M059J (cell line): ENCODE data around the gene NRL. TPM values are rescaled to one million over a fixed set of nuclear protein-coding genes. Genes with fewer than 3 reads are reported as not detected.
"Not testable (repeated sequence)": the region's sequence is repeated elsewhere in the genome, so short reads cannot be mapped to it uniquely, and the experiment has no call there.

Experiments used
- DNase-seq: peaks from one replicate; pipeline ENCODE4 v3.0.0-alpha.2; 2012; ENCODE audit warnings: low read depth
- total RNA-seq: library from RNA; depleted of rRNA; stranded (reverse); fragments of >200 nt; shearing (Covaris generic); gene quantifications from 2 replicates; pipeline ENCODE4 v1.2.3, GENCODE V29; 2014; rRNA removed

The NRL gene
- total RNA-seq, 1 experiment from 2014 or later, result 4.9 TPM

GRCh38 chr14:24052656-24053547 lies 61.8 kb downstream of the NRL start:
- DNase-seq, result no peak

- DNase-seq, result peak; percentile 40
Observed at GRCh38 chr14:24051789-24052655, 62.7 kb downstream of the NRL start, which contains the start of gene CARMIL3. Gene CARMIL3, plus strand, starts transcription at chr14:24052009. Its CDS starts 145 bp downstream, at chr14:24052154.

GRCh38 chr14:24051176-24051788 lies 63.5 kb downstream of the NRL start:
- DNase-seq, result no peak

GRCh38 chr14:24050753-24051152 lies 64.0 kb downstream of the NRL start:
- not testable (repeated sequence) for DNase-seq

- not testable (repeated sequence) for DNase-seq
Observed at GRCh38 chr14:24049002-24049401, 65.7 kb downstream of the NRL start.

GRCh38 chr14:24042746-24043145 lies 72.0 kb downstream of the NRL start:
- no peak for DNase-seq

- DNase-seq, result no peak
Observed at GRCh38 chr14:24040692-24041091, 74.1 kb downstream of the NRL start.

- DNase-seq, result no peak
Observed at GRCh38 chr14:24038686-24039085, 76.1 kb downstream of the NRL start.

GRCh38 chr14:24037658-24038037 lies 77.1 kb downstream of the NRL start:
- no peak for DNase-seq

- DNase-seq, result not testable (repeated sequence)
Observed at GRCh38 chr14:24036963-24037657, 77.6 kb downstream of the NRL start.

GRCh38 chr14:24036169-24036962 lies 78.4 kb downstream of the NRL start:
- peak; percentile 74 for DNase-seq

GRCh38 chr14:24035769-24036168 lies 79.0 kb downstream of the NRL start:
- DNase-seq, result not testable (repeated sequence)

GRCh38 chr14:24032727-24033418 lies 81.9 kb downstream of the NRL start:
- peak; percentile 63 for DNase-seq

GRCh38 chr14:24031331-24031730 lies 83.4 kb downstream of the NRL start:
- DNase-seq, result not testable (repeated sequence)

GRCh38 chr14:24029687-24030086 lies 85.1 kb downstream of the NRL start:
- not testable (repeated sequence) for DNase-seq

Other genes starting within 250 kb of the NRL start
- 25.4 and 40.9 TPM in 2 replicates for gene DHRS4, start 161.2 kb downstream of the NRL start, total RNA-seq
- 15.1 and 20.2 TPM in 2 replicates for gene DHRS4L2, start 126.0 kb downstream of the NRL start, total RNA-seq
- not detected in 2 replicates for gene CARMIL3, start 62.9 kb downstream of the NRL start, total RNA-seq
- gene CPNE6, start 43.4 kb downstream of the NRL start, total RNA-seq, result not detected in 2 replicates
- 3.5 and 15.6 TPM in 2 replicates for gene PCK2, start 20.6 kb downstream of the NRL start, total RNA-seq
- gene DCAF11, start 172 bp downstream of the NRL start, total RNA-seq, result 67.7 and 78.7 TPM in 2 replicates
- gene FITM1, start 15.7 kb upstream of the NRL start, total RNA-seq, result 0.27 TPM in 1 of 2 replicates, not detected in the other
- 358 and 437 TPM in 2 replicates for gene PSME1, start 21.2 kb upstream of the NRL start, total RNA-seq
- 30.1 and 30.6 TPM in 2 replicates for gene EMC9, start 26.6 kb upstream of the NRL start, total RNA-seq
- gene PSME2, start 31.7 kb upstream of the NRL start, total RNA-seq, result 342 and 389 TPM in 2 replicates
- 64.9 and 68.0 TPM in 2 replicates for gene RNF31, start 32.5 kb upstream of the NRL start, total RNA-seq
- gene IRF9, start 46.3 kb upstream of the NRL start, total RNA-seq, result 153 and 160 TPM in 2 replicates
- gene REC8, start 57.1 kb upstream of the NRL start, total RNA-seq, result 1.3 and 4.8 TPM in 2 replicates
- 26.8 and 141 TPM in 2 replicates for gene IPO4, start 73.9 kb upstream of the NRL start, total RNA-seq
- gene TM9SF1, start 80.5 kb upstream of the NRL start, total RNA-seq, result 132 and 141 TPM in 2 replicates
- not detected in 2 replicates for gene TSSK4, start 90.7 kb upstream of the NRL start, total RNA-seq
- 36.5 and 44.8 TPM in 2 replicates for gene CHMP4A, start 98.5 kb upstream of the NRL start, total RNA-seq
- gene MDP1, start 101.1 kb upstream of the NRL start, total RNA-seq, result 16.9 and 23.4 TPM in 2 replicates
- gene NEDD8, start 117.4 kb upstream of the NRL start, total RNA-seq, result 335 and 388 TPM in 2 replicates
- 85.6 and 114 TPM in 2 replicates for gene GMPR2, start 118.0 kb upstream of the NRL start, total RNA-seq
- gene TINF2, start 127.7 kb upstream of the NRL start, total RNA-seq, result 45.9 and 58.1 TPM in 2 replicates
- gene TGM1, start 148.2 kb upstream of the NRL start, total RNA-seq, result 0.05 and 0.12 TPM in 2 replicates
- gene RABGGTA, start 156.6 kb upstream of the NRL start, total RNA-seq, result 15.4 and 17.7 TPM in 2 replicates
- 15.4 and 20.9 TPM in 2 replicates for gene DHRS1, start 184.8 kb upstream of the NRL start, total RNA-seq
- gene NOP9, start 184.9 kb upstream of the NRL start, total RNA-seq, result 8.9 and 14.0 TPM in 2 replicates
- gene CIDEB, start 193.0 kb upstream of the NRL start, total RNA-seq, result not detected in 2 replicates
- gene LTB4R2, start 195.2 kb upstream of the NRL start, total RNA-seq, result 0.64 and 1.2 TPM in 2 replicates
- 0.98 and 1.9 TPM in 2 replicates for gene LTB4R, start 196.6 kb upstream of the NRL start, total RNA-seq
- gene ADCY4, start 220.1 kb upstream of the NRL start, total RNA-seq, result not detected in 2 replicates
- not detected in 2 replicates for gene RIPK3, start 225.0 kb upstream of the NRL start, total RNA-seq